H1 (cell line): Measurements from ENCODE around the gene SLC6A17.

Experiments
- CHD2 ChIP-seq: IDR thresholded peaks from 2 replicates; pipeline ENCODE4 v1.6.1; 2012; ENCODE audit warnings: low read length, improper control_type of control experiment
- TAF1 ChIP-seq: IDR thresholded peaks from 2 replicates; pipeline ENCODE4 v1.6.1; 2011; ENCODE audit warnings: mild to moderate bottlenecking, low read depth, low read length
- ZNF274 ChIP-seq: IDR thresholded peaks from 2 replicates; pipeline ENCODE4 v1.7.0; 2012; ENCODE audit warnings: low read length, borderline replicate concordance; ENCODE audit errors: extremely low read depth
- TF ChIP-seq, protein P1 (sequence below), 3 experiments: IDR thresholded peaks; 1 replicate in 2 of 3; 2 replicates in 1 of 3; pipeline versions ENCODE4 v1.5.1 to v1.6.1; 2011; ENCODE audit warnings: low read length in 3 of 3, mild to moderate bottlenecking in 3 of 3, inconsistent platforms in 2 of 3, low read depth in 1 of 3, moderate library complexity in 1 of 3; ENCODE audit not compliant: insufficient read depth in 1 of 3; ENCODE audit errors: control extremely low read depth in 1 of 3

DNA sequence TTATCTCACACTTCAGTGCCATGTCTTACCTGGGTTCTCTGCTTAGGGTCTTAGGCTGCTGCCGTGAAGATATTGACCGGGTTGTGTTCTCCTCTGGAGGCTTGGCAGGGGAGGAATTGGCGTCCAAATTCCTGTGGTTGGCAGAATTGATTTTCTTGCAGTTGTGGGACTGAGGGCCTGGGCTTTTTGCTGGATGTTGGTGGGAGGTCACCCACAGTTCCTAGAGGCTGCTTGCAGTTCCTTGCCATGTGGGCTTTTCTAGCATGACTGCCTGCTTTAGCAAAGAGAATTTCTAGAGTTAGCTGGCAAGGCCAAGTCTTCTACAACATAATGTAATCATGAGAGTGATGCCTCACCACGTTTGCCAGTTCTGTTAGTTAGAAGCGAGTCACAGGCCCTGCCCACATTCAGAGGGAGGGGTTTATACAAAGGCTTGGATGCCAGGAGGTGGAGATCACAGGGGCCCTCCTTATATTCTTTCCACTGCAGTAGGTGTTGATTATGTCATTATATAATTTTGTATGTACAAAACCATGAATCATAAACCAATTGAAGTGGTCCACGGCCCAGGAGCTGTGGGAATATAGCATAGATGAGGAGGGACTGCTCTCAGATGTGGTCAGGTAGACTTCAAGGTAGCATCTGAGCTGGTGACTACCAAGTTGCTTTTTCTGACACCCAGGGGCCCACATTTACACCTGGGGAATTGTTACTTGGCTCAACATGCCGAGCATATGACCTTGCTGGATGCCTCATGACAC is 31.5 kb upstream of the SLC6A17 start:
- TF ChIP-seq ZNF274: no peak
- TF ChIP-seq, protein P1, sequence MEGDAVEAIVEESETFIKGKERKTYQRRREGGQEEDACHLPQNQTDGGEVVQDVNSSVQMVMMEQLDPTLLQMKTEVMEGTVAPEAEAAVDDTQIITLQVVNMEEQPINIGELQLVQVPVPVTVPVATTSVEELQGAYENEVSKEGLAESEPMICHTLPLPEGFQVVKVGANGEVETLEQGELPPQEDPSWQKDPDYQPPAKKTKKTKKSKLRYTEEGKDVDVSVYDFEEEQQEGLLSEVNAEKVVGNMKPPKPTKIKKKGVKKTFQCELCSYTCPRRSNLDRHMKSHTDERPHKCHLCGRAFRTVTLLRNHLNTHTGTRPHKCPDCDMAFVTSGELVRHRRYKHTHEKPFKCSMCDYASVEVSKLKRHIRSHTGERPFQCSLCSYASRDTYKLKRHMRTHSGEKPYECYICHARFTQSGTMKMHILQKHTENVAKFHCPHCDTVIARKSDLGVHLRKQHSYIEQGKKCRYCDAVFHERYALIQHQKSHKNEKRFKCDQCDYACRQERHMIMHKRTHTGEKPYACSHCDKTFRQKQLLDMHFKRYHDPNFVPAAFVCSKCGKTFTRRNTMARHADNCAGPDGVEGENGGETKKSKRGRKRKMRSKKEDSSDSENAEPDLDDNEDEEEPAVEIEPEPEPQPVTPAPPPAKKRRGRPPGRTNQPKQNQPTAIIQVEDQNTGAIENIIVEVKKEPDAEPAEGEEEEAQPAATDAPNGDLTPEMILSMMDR (IDR thresholded peaks at IDR 0.05; ENCODE audit: control extremely low read depth in 1 of 3, insufficient read depth in 1 of 3, low read depth in 1 of 3, low read length in 3 of 3): no peak
- TF ChIP-seq CHD2: no peak
- no peak for TF ChIP-seq TAF1
